HEK293 (cell line): ENCODE data around the gene SLC6A3.

Source experiments
- MEIS1 ChIP-seq: sonication (generic); formaldehyde crosslinking; IDR thresholded peaks from 2 replicates; pipeline ENCODE4 v1.8.1; 2022; ENCODE audit warnings: missing genetic modification reagents, mild to moderate bottlenecking, borderline replicate concordance
- REST ChIP-seq: fragments of 450-650 bp; formaldehyde crosslinking; IDR thresholded peaks from 2 replicates; pipeline ENCODE4 v1.5.1; 2016; ENCODE audit warnings: missing biosample characterization, missing genetic modification characterization
- SALL2 ChIP-seq: fragments of 450-650 bp; formaldehyde crosslinking; IDR thresholded peaks from 2 replicates; pipeline ENCODE4 v1.5.0; 2017; ENCODE audit warnings: missing biosample characterization, mild to moderate bottlenecking, missing genetic modification characterization, borderline replicate concordance
- ZBTB26 ChIP-seq: fragments of 450-650 bp; formaldehyde crosslinking; optimal IDR thresholded peaks from 2 replicates; pipeline ENCODE3; 2016; ENCODE audit warnings: missing biosample characterization, mild to moderate bottlenecking, missing genetic modification characterization
- ZNF274 ChIP-seq, 2 experiments: fragments of 200-500 bp in 1 of 2; fragments of 450-650 bp in 1 of 2; sonication (Bioruptor generic) in 1 of 2; formaldehyde crosslinking in 1 of 2; IDR thresholded peaks; 2 replicates each; pipeline versions ENCODE4 v1.5.1 to v1.6.1; 2014 to 2016; ENCODE audit warnings: borderline replicate concordance in 1 of 2, inconsistent platforms in 1 of 2, low read length in 1 of 2, missing biosample characterization in 1 of 2, missing genetic modification characterization in 1 of 2
- ZNF555 ChIP-seq: fragments of 450-650 bp; formaldehyde crosslinking; conservative IDR thresholded peaks from 2 replicates; pipeline ENCODE4 v1.5.1; 2017; ENCODE audit warnings: missing biosample characterization, mild to moderate bottlenecking, missing genetic modification characterization, inconsistent platforms
- ZNF596 ChIP-seq: fragments of 450-650 bp; IDR thresholded peaks from 2 replicates; pipeline ENCODE4 v1.5.0; 2018; ENCODE audit warnings: missing biosample characterization, mild to moderate bottlenecking, missing genetic modification characterization, moderate library complexity
- ZNF776 ChIP-seq: fragments of 450-650 bp; formaldehyde crosslinking; IDR thresholded peaks from 2 replicates; pipeline ENCODE4 v1.5.0; 2017; ENCODE audit warnings: missing biosample characterization, missing genetic modification characterization, borderline replicate concordance
- ZNF792 ChIP-seq: fragments of 450-650 bp; formaldehyde crosslinking; IDR thresholded peaks from 2 replicates; pipeline ENCODE4 v1.5.1; 2016; ENCODE audit warnings: missing biosample characterization, missing genetic modification characterization
- ZNF837 ChIP-seq: fragments of 450-650 bp; formaldehyde crosslinking; IDR thresholded peaks from 2 replicates; pipeline ENCODE4 v1.5.1; 2016; ENCODE audit warnings: missing biosample characterization, missing genetic modification characterization
- TF ChIP-seq, protein P1 (sequence below): fragments of 450-650 bp; formaldehyde crosslinking; IDR thresholded peaks from 2 replicates; pipeline ENCODE4 v1.5.1; 2016; ENCODE audit warnings: missing biosample characterization, missing genetic modification characterization
- TF ChIP-seq, protein P2 (sequence below): fragments of 450-650 bp; formaldehyde crosslinking; IDR thresholded peaks from 2 replicates; pipeline ENCODE4 v1.5.1; 2016; ENCODE audit warnings: missing biosample characterization, missing genetic modification characterization, low read depth

- TF ChIP-seq MEIS1 (CRISPR knock-in tag) = no peak
- no peak for TF ChIP-seq ZNF555 (tag by site-specific recombination)
- no peak for TF ChIP-seq REST (tag by site-specific recombination)
- TF ChIP-seq, protein P1, sequence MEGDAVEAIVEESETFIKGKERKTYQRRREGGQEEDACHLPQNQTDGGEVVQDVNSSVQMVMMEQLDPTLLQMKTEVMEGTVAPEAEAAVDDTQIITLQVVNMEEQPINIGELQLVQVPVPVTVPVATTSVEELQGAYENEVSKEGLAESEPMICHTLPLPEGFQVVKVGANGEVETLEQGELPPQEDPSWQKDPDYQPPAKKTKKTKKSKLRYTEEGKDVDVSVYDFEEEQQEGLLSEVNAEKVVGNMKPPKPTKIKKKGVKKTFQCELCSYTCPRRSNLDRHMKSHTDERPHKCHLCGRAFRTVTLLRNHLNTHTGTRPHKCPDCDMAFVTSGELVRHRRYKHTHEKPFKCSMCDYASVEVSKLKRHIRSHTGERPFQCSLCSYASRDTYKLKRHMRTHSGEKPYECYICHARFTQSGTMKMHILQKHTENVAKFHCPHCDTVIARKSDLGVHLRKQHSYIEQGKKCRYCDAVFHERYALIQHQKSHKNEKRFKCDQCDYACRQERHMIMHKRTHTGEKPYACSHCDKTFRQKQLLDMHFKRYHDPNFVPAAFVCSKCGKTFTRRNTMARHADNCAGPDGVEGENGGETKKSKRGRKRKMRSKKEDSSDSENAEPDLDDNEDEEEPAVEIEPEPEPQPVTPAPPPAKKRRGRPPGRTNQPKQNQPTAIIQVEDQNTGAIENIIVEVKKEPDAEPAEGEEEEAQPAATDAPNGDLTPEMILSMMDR (tag by site-specific recombination) = no peak
- TF ChIP-seq, protein P2, sequence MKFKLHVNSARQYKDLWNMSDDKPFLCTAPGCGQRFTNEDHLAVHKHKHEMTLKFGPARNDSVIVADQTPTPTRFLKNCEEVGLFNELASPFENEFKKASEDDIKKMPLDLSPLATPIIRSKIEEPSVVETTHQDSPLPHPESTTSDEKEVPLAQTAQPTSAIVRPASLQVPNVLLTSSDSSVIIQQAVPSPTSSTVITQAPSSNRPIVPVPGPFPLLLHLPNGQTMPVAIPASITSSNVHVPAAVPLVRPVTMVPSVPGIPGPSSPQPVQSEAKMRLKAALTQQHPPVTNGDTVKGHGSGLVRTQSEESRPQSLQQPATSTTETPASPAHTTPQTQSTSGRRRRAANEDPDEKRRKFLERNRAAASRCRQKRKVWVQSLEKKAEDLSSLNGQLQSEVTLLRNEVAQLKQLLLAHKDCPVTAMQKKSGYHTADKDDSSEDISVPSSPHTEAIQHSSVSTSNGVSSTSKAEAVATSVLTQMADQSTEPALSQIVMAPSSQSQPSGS (tag by site-specific recombination) = no peak
- TF ChIP-seq ZBTB26 (tag by site-specific recombination) = no peak
- no peak for TF ChIP-seq ZNF837 (tag by site-specific recombination)
- no peak for TF ChIP-seq SALL2 (tag by site-specific recombination)
- TF ChIP-seq ZNF274 (IDR thresholded peaks at IDR 0.05; ENCODE audit: low read length) = no peak
- TF ChIP-seq ZNF274 (tag by site-specific recombination; IDR thresholded peaks at IDR 0.05; ENCODE audit: borderline replicate concordance) = no peak
- no peak for TF ChIP-seq ZNF792 (tag by site-specific recombination)
- no peak for TF ChIP-seq ZNF776 (tag by site-specific recombination)
- no peak for TF ChIP-seq ZNF596
Measured at GRCh38 chr5:1420211-1421195, 24.7 kb downstream of the SLC6A3 start.
